Upper lobe of left lung (tissue), 4 donors: ENCODE data around the gene POMGNT2.

Experiments
- CTCF ChIP-seq, 6 experiments: fragments of 450-650 bp in 4 of 6; fragments of 200-600 bp in 2 of 6; sonication (generic) in 2 of 6; IDR thresholded peaks; one replicate each; pipeline ENCODE4 v1.5.1; 2016 to 2019; ENCODE audit warnings: antibody characterized with exemption in 6 of 6
- POLR2A ChIP-seq, 4 donors: fragments of 450-650 bp; IDR thresholded peaks; one replicate each; pipeline ENCODE4 v1.5.1; 2016 to 2017; ENCODE audit warnings: antibody characterized with exemption in 4 of 4, mild to moderate bottlenecking in 2 of 4
- POLR2AphosphoS5 ChIP-seq, 2 donors: sonication (generic); formaldehyde crosslinking; IDR thresholded peaks; one replicate each; pipeline ENCODE4 v1.5.1; 2017; ENCODE audit warnings: antibody characterized with exemption in 2 of 2

GRCh38 chr3:43077707-43078106, 28.2 kb downstream of the POMGNT2 start:
- TF ChIP-seq CTCF (IDR thresholded peaks at IDR 0.05) (no peak), POLR2AphosphoS5 (IDR thresholded peaks at IDR 0.05) (no peak), POLR2A (IDR thresholded peaks at IDR 0.05) (no peak)
